NCI-H2029 treated with DMSO at 0.1 percent for 48 hours (cell line): ENCODE results near the gene PTRH2.
"Not testable (repeated sequence)": the region's sequence is repeated elsewhere in the genome, so short reads cannot be mapped to it uniquely, and the experiment has no call there.

Source experiments
- DNase-seq: peaks from one replicate; lab custom pipeline; 2025; lab: John Stamatoyannopoulos, UW

The PTRH2 gene

GRCh38 chr17:59669411-59669810 lies 37.8 kb downstream of the PTRH2 start:
- no peak for DNase-seq

GRCh38 chr17:59668816-59669215 lies 38.4 kb downstream of the PTRH2 start:
- no peak for DNase-seq

DNA sequence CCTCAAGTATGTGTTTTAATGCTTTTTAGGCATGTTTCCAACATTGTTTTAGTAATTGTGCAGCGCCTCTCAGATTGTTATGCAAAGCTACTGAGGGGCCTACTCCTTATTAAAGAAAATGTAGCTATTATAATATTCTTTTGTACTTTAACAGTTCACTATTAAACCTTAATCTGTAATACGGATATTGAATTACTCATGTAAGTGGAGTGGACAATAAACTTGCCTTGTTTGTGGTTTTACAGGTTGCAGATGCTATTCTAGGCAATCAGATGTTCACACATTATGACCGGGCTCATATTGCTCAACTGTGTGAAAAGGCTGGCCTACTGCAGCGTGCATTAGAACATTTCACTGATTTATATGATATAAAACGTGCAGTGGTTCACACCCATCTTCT lies 41.0 kb downstream of the PTRH2 start:
- no peak for DNase-seq

DNA sequence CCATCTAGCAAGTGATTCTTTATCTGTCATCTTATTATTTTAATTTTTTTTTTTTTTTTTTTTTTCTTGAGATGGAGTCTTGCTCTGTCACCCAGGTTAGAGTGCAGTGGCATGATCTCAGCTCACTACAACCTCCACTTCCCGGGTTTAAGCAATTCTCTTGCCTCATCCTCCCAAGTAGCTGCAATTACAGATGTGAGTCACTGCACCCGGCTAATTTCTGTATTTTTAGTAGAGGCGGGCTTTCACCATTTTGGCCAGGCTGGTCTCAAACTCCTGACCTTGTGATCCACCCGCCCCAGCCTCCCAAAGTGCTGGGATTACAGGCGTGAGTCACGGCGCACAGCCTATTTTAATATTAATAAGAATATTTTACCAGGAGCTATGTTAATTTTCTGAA lies 50.6 kb downstream of the PTRH2 start:
- not testable (repeated sequence) for DNase-seq

GRCh38 chr17:59652119-59652518 lies 55.1 kb downstream of the PTRH2 start:
- no peak for DNase-seq

- no peak for DNase-seq
Measured at GRCh38 chr17:59651346-59651745, 55.9 kb downstream of the PTRH2 start.

DNA sequence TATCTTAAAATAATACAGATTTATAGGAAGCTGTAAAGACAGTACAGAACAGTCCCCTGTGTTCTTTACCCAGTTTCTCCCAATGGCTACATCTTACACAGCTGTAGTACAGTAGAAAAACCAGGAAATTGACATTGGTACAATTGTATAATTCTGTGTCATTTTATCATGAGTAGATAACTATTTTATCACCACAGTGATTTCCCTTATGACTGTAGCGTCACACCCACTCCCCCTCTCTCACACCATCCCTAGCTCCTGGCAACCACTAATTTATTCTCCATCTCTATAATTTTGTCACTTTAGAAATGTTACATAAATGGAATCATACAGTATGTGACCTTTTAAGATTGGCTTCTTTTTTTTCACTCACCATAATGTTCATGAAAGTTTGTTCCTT lies 56.6 kb downstream of the PTRH2 start:
- no peak for DNase-seq

GRCh38 chr17:59649886-59650285 lies 57.3 kb downstream of the PTRH2 start:
- no peak for DNase-seq
